HEK293 (cell line): ENCODE results near the gene RPTN.

Experiments used
- CTCF ChIA-PET: fragments of 350-600 bp; formaldehyde crosslinking; extraction: SDS; loops from one replicate; lab custom pipeline; 2021; ENCODE audit warnings: antibody characterized with exemption; lab: Yijun Ruan, JAX
- POLR2A ChIA-PET: fragments of 300-600 bp; formaldehyde crosslinking; extraction: SDS; loops from one replicate; lab custom pipeline; 2020; ENCODE audit warnings: antibody characterized with exemption, inconsistent platforms; lab: Yijun Ruan, JAX
- H3K27ac ChIP-seq: fragments of 200-500 bp; sonication (Bioruptor generic); 2 replicates; pipeline ENCODE4 v1.5.1; 2014; ENCODE audit warnings: low read depth, low read length, control low read depth, inconsistent platforms; ENCODE audit errors: extremely low read depth
- H3K36me3 ChIP-seq, 2 experiments: fragments of 200-500 bp in 1 of 2; sonication (Bioruptor generic) in 1 of 2; 1 replicate in 1 of 2; 2 replicates in 1 of 2; pipeline ENCODE4 v1.5.1; 2014 to 2017; ENCODE audit warnings: inconsistent platforms in 2 of 2, low read length in 2 of 2; ENCODE audit not compliant: control insufficient read depth in 2 of 2, insufficient read depth in 1 of 2
- H3K4me1 ChIP-seq: fragments of 200-500 bp; sonication (Bioruptor generic); 2 replicates; pipeline ENCODE4 v1.5.1; 2014; ENCODE audit warnings: mild to moderate bottlenecking, low read length, inconsistent platforms; ENCODE audit not compliant: control insufficient read depth, insufficient read depth
- H3K4me3 ChIP-seq: 2 replicates; pipeline ENCODE4 v1.5.1; 2011; ENCODE audit warnings: low read depth, mild to moderate bottlenecking, control low read depth, low read length, moderate library complexity
- H3K9me3 ChIP-seq: fragments of 200-500 bp; sonication (Bioruptor generic); 2 replicates; pipeline ENCODE4 v1.5.1; 2014; ENCODE audit warnings: low read depth, low read length, inconsistent platforms; ENCODE audit not compliant: control insufficient read depth, insufficient read depth
- HOXC10 ChIP-seq: sonication (generic); formaldehyde crosslinking; IDR thresholded peaks from 2 replicates; pipeline ENCODE4 v1.8.1; 2023; ENCODE audit warnings: mild to moderate bottlenecking, missing genetic modification reagents
- INSM2 ChIP-seq: fragments of 450-650 bp; formaldehyde crosslinking; IDR thresholded peaks from 2 replicates; pipeline ENCODE4 v1.5.1; 2016; ENCODE audit warnings: missing biosample characterization, missing genetic modification characterization
- KLF1 ChIP-seq: fragments of 450-650 bp; formaldehyde crosslinking; IDR thresholded peaks from 2 replicates; pipeline ENCODE4 v1.5.1; 2016; ENCODE audit warnings: missing biosample characterization, missing genetic modification characterization
- KLF16 ChIP-seq: fragments of 450-650 bp; formaldehyde crosslinking; IDR thresholded peaks from 2 replicates; pipeline ENCODE4 v1.5.1; 2017; ENCODE audit warnings: missing biosample characterization, missing genetic modification characterization
- KLF17 ChIP-seq: fragments of 450-650 bp; formaldehyde crosslinking; IDR thresholded peaks from 2 replicates; pipeline ENCODE4 v1.5.1; 2016; ENCODE audit warnings: missing biosample characterization, missing genetic modification characterization
- RBAK ChIP-seq: fragments of 450-650 bp; formaldehyde crosslinking; IDR thresholded peaks from 2 replicates; pipeline ENCODE4 v1.5.1; 2016; ENCODE audit warnings: missing biosample characterization, missing genetic modification characterization
- SETDB1 ChIP-seq: IDR thresholded peaks from one replicate; pipeline ENCODE4 v1.6.1; 2017; ENCODE audit warnings: mild to moderate bottlenecking, low read length, moderate library complexity, mixed read lengths; ENCODE audit not compliant: insufficient read length
- TRIM28 ChIP-seq: IDR thresholded peaks from 2 replicates; pipeline ENCODE4 v1.6.1; 2011; ENCODE audit warnings: low read length, control low read depth, borderline replicate concordance
- YY1 ChIP-seq: fragments of 450-650 bp; formaldehyde crosslinking; IDR thresholded peaks from 2 replicates; pipeline ENCODE4 v1.5.1; 2018; ENCODE audit warnings: missing biosample characterization, missing genetic modification characterization
- ZBTB6 ChIP-seq: fragments of 450-650 bp; formaldehyde crosslinking; IDR thresholded peaks from 2 replicates; pipeline ENCODE4 v1.5.1; 2017; ENCODE audit warnings: missing biosample characterization, missing genetic modification characterization
- ZFHX2 ChIP-seq: fragments of 450-650 bp; formaldehyde crosslinking; conservative IDR thresholded peaks from 2 replicates; pipeline ENCODE4 v1.5.1; 2016; ENCODE audit warnings: missing biosample characterization, missing genetic modification characterization
- ZNF24 ChIP-seq: fragments of 450-650 bp; formaldehyde crosslinking; IDR thresholded peaks from 2 replicates; pipeline ENCODE4 v1.5.1; 2016; ENCODE audit warnings: missing biosample characterization, missing genetic modification characterization
- ZNF266 ChIP-seq: fragments of 450-650 bp; formaldehyde crosslinking; IDR thresholded peaks from 2 replicates; pipeline ENCODE4 v1.5.1; 2016; ENCODE audit warnings: missing biosample characterization, missing genetic modification characterization, low read depth
- ZNF324 ChIP-seq: fragments of 450-650 bp; formaldehyde crosslinking; IDR thresholded peaks from 2 replicates; pipeline ENCODE4 v1.5.1; 2016; ENCODE audit warnings: missing biosample characterization, missing genetic modification characterization
- ZNF394 ChIP-seq: fragments of 450-650 bp; formaldehyde crosslinking; IDR thresholded peaks from 2 replicates; pipeline ENCODE4 v1.5.1; 2016; ENCODE audit warnings: missing biosample characterization, missing genetic modification characterization, mild to moderate bottlenecking, moderate library complexity, borderline replicate concordance
- ZNF514 ChIP-seq: fragments of 450-650 bp; formaldehyde crosslinking; IDR thresholded peaks from 2 replicates; pipeline ENCODE4 v1.5.1; 2016; ENCODE audit warnings: missing biosample characterization, missing genetic modification characterization
- ZNF529 ChIP-seq: fragments of 450-650 bp; formaldehyde crosslinking; IDR thresholded peaks from 2 replicates; pipeline ENCODE4 v1.5.1; 2017; ENCODE audit warnings: missing genetic modification characterization, missing biosample characterization; ENCODE audit not compliant: insufficient replicate concordance
- ZNF600 ChIP-seq: fragments of 450-650 bp; formaldehyde crosslinking; IDR thresholded peaks from 2 replicates; pipeline ENCODE4 v1.5.1; 2016; ENCODE audit warnings: missing biosample characterization, missing genetic modification characterization
- TF ChIP-seq, protein P1 (sequence below): fragments of 450-650 bp; formaldehyde crosslinking; IDR thresholded peaks from 2 replicates; pipeline ENCODE4 v1.5.1; 2017; ENCODE audit warnings: missing biosample characterization, missing genetic modification characterization
- TF ChIP-seq, protein P2 (sequence below): fragments of 450-650 bp; formaldehyde crosslinking; IDR thresholded peaks from 2 replicates; pipeline ENCODE4 v1.5.1; 2016; ENCODE audit warnings: missing biosample characterization, missing genetic modification characterization
- TF ChIP-seq, protein P3 (sequence below): fragments of 450-650 bp; formaldehyde crosslinking; IDR thresholded peaks from 2 replicates; pipeline ENCODE4; 2016; ENCODE audit warnings: missing biosample characterization, missing genetic modification characterization
- TF ChIP-seq, protein P4 (sequence below): fragments of 450-650 bp; formaldehyde crosslinking; IDR thresholded peaks from 2 replicates; pipeline ENCODE4 v1.5.1; 2016; ENCODE audit warnings: missing biosample characterization, missing genetic modification characterization

Gene RPTN

DNA sequence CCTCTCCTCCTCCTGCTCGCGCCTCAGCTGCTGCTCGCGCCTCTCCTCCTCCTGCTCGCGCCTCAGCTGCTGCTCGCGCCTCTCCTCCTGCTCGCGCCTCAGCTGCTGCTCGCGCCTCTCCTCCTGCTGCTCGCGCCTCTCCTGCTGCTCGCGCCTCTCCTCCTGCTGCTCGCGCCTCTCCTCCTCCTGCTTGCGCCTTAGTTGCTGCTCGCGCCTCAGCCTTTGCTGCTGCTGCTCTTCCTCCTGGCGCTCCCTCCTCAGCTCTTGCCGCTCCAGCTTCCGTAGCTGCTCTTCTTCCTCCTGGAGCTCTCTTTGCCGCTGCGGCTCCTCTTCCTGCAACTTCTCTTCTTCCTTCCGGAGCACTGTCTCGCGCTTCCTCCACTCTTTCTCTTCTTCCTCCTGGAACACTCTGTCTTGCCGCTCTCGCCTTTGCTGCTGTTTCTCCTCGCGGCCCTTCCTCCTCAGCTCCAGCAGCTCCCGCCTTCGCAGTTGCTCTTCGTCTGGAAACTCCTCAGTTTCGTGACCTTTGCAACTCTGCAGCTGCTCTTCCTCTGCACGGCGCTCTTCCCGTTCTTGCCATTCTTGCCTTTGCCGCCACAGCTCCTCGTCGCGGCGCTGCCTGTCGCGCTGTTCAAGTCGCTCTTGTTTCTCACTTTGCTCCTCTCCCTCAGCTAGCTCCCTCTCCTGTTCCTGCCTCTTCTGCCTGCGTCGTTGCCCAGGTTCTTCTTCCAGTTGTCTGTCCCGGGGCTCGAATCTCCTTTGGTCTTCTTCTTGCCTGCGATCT is 46.7 kb downstream of the RPTN start (continued):
- TF ChIP-seq, protein P1, sequence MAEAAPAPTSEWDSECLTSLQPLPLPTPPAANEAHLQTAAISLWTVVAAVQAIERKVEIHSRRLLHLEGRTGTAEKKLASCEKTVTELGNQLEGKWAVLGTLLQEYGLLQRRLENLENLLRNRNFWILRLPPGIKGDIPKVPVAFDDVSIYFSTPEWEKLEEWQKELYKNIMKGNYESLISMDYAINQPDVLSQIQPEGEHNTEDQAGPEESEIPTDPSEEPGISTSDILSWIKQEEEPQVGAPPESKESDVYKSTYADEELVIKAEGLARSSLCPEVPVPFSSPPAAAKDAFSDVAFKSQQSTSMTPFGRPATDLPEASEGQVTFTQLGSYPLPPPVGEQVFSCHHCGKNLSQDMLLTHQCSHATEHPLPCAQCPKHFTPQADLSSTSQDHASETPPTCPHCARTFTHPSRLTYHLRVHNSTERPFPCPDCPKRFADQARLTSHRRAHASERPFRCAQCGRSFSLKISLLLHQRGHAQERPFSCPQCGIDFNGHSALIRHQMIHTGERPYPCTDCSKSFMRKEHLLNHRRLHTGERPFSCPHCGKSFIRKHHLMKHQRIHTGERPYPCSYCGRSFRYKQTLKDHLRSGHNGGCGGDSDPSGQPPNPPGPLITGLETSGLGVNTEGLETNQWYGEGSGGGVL: 0 out of 2 replicates have a peak, but pooled peaks have one; percentile 8
- TF ChIP-seq ZBTB6 (tag by site-specific recombination) (peak; percentile 84), ZNF324 (no peak), KLF1 (no peak), INSM2 (no peak), RBAK (tag by site-specific recombination) (no peak), ZNF24 (0 out of 2 replicates have a peak, but pooled peaks have one; percentile 36), ZFHX2 (tag by site-specific recombination) (0 out of 2 replicates have a peak, but pooled peaks have one; percentile 26)
- TF ChIP-seq, protein P2, sequence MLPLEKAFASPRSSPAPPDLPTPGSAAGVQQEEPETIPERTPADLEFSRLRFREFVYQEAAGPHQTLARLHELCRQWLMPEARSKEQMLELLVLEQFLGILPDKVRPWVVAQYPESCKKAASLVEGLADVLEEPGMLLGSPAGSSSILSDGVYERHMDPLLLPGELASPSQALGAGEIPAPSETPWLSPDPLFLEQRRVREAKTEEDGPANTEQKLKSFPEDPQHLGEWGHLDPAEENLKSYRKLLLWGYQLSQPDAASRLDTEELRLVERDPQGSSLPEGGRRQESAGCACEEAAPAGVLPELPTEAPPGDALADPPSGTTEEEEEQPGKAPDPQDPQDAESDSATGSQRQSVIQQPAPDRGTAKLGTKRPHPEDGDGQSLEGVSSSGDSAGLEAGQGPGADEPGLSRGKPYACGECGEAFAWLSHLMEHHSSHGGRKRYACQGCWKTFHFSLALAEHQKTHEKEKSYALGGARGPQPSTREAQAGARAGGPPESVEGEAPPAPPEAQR (tag by site-specific recombination): no peak
- TF ChIP-seq, protein P3, sequence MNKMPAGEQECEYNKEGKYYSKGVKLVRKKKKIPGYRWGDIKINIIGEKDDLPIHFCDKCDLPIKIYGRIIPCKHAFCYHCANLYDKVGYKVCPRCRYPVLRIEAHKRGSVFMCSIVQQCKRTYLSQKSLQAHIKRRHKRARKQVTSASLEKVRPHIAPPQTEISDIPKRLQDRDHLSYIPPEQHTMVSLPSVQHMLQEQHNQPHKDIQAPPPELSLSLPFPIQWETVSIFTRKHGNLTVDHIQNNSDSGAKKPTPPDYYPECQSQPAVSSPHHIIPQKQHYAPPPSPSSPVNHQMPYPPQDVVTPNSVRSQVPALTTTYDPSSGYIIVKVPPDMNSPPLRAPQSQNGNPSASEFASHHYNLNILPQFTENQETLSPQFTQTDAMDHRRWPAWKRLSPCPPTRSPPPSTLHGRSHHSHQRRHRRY: no peak

DNA sequence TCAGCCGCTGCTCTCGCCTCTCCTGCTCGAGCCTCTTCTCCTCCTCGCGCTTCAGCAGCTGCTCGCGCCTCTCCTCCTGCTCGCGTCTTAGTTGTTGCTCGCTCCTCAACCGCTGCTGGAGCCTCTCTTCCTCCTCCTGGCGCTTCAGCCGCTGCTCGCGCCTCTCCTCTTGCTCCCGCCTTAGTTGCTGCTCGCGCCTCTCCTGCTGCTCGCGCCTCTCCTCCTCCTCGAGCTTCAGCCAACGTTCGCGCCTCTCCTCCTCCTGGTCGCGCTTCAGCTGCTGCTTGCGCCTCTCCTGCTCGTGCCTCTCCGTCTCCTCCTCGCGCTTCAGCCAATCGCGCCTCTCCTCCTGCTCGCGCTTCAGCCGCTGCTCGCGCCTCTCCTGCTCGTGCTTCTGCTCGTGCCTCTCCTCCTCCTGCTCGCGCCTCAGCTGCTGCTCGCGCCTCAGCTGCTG is 47.5 kb downstream of the RPTN start:
- POLR2A ChIA-PET: interaction anchor here (0.6 kb wide), 1 partner anchor 628 kb away, joined by 8 read pairs; no protein-coding TSS in a partner anchor
- Histone ChIP-seq H3K4me1 (peaks cover 4% of the 10 kb centered on the region; the same call in 1 of the 2 replicates), H3K27ac (peak overlapping the region; percentile 17; the same call in 1 of the 2 replicates), H3K4me3 (peak overlapping the region; percentile 39), H3K9me3 (no peaks in the 10 kb centered on the region), H3K36me3 (no peaks in the 10 kb centered on the region)
- CTCF ChIA-PET: interaction anchor here (0.6 to 9.4 kb wide), 8 partner anchors 10 to 411 kb away, joined by 3 to 66 read pairs (median 4); no protein-coding TSS in a partner anchor
- TF ChIP-seq ZNF266 (tag by site-specific recombination): no peak
- TF ChIP-seq HOXC10: peak; percentile 82; the same call in 1 of the 2 replicates
- peak; percentile 94 for TF ChIP-seq ZBTB6 (tag by site-specific recombination)
- TF ChIP-seq, protein P4, sequence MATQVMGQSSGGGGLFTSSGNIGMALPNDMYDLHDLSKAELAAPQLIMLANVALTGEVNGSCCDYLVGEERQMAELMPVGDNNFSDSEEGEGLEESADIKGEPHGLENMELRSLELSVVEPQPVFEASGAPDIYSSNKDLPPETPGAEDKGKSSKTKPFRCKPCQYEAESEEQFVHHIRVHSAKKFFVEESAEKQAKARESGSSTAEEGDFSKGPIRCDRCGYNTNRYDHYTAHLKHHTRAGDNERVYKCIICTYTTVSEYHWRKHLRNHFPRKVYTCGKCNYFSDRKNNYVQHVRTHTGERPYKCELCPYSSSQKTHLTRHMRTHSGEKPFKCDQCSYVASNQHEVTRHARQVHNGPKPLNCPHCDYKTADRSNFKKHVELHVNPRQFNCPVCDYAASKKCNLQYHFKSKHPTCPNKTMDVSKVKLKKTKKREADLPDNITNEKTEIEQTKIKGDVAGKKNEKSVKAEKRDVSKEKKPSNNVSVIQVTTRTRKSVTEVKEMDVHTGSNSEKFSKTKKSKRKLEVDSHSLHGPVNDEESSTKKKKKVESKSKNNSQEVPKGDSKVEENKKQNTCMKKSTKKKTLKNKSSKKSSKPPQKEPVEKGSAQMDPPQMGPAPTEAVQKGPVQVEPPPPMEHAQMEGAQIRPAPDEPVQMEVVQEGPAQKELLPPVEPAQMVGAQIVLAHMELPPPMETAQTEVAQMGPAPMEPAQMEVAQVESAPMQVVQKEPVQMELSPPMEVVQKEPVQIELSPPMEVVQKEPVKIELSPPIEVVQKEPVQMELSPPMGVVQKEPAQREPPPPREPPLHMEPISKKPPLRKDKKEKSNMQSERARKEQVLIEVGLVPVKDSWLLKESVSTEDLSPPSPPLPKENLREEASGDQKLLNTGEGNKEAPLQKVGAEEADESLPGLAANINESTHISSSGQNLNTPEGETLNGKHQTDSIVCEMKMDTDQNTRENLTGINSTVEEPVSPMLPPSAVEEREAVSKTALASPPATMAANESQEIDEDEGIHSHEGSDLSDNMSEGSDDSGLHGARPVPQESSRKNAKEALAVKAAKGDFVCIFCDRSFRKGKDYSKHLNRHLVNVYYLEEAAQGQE (tag by site-specific recombination): no peak
- peak; percentile 66 for TF ChIP-seq KLF17 (tag by site-specific recombination)
- peak; percentile 25 for TF ChIP-seq SETDB1
- no peak for TF ChIP-seq ZNF529 (tag by site-specific recombination)
- TF ChIP-seq YY1 (tag by site-specific recombination): no peak
- TF ChIP-seq TRIM28: peak; percentile 10; the same call in 1 of the 2 replicates
- peak; percentile 31; the same call in 1 of the 2 replicates for TF ChIP-seq ZNF600 (tag by site-specific recombination)
- TF ChIP-seq ZNF394 (tag by site-specific recombination): peak; percentile 87
- TF ChIP-seq ZNF514 (tag by site-specific recombination): no peak
- peak; percentile 68 for TF ChIP-seq KLF16 (tag by site-specific recombination)
